Brain microvascular endothelial cell (primary cell): Measurements from ENCODE around the gene BRD2.
A peak's percentile ranks its signal among the peaks of the same experiment; 100 is the strongest.

Experiments
- DNase-seq: peaks from one replicate; pipeline ENCODE4 v3.0.0-alpha.2; 2020
- H3K27ac ChIP-seq: fragments of 250-450 bp; sonication (Bioruptor Pico); 2 replicates; pipeline ENCODE4 v1.5.1; 2020; ENCODE audit warnings: mild to moderate bottlenecking, moderate library complexity
- H3K27me3 ChIP-seq: fragments of 250-450 bp; sonication (Bioruptor Pico); replicated peaks from 2 replicates; pipeline ENCODE4 v1.5.1; 2020; ENCODE audit warnings: mild to moderate bottlenecking
- H3K36me3 ChIP-seq: fragments of 250-450 bp; sonication (Bioruptor Pico); replicated peaks from 2 replicates; pipeline ENCODE4 v1.5.1; 2020; ENCODE audit warnings: mild to moderate bottlenecking
- H3K4me3 ChIP-seq: 2 replicates; pipeline ENCODE4 v1.5.1; 2011; ENCODE audit warnings: low read depth, mild to moderate bottlenecking, control low read depth, low read length, moderate library complexity
- in situ Hi-C: cut with HindIII; loops from 2 replicates; pipeline ENCODE4 v1.10.0; 2017; ENCODE audit warnings: low sequenced_read_pairs, low pct_ligation_motif_present
- TF ChIP-seq, protein P1 (sequence below): IDR thresholded peaks from 2 replicates; pipeline ENCODE4 v1.5.1; 2011; ENCODE audit warnings: low read depth, mild to moderate bottlenecking, moderate library complexity, low read length, control low read depth, inconsistent platforms; ENCODE audit errors: missing control alignments

BRD2 gene

GRCh38 chr6:32982084-32982701 is 13.8 kb downstream of the BRD2 start:
- TF ChIP-seq, protein P1, sequence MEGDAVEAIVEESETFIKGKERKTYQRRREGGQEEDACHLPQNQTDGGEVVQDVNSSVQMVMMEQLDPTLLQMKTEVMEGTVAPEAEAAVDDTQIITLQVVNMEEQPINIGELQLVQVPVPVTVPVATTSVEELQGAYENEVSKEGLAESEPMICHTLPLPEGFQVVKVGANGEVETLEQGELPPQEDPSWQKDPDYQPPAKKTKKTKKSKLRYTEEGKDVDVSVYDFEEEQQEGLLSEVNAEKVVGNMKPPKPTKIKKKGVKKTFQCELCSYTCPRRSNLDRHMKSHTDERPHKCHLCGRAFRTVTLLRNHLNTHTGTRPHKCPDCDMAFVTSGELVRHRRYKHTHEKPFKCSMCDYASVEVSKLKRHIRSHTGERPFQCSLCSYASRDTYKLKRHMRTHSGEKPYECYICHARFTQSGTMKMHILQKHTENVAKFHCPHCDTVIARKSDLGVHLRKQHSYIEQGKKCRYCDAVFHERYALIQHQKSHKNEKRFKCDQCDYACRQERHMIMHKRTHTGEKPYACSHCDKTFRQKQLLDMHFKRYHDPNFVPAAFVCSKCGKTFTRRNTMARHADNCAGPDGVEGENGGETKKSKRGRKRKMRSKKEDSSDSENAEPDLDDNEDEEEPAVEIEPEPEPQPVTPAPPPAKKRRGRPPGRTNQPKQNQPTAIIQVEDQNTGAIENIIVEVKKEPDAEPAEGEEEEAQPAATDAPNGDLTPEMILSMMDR: no peak
- H3K4me3 ChIP-seq: no peak overlapping the region
- no peaks in the 10 kb centered on the region for H3K27me3 ChIP-seq
- no peak overlapping the region for H3K27ac ChIP-seq
- in situ Hi-C loops: no loop called here
- DNase-seq: no peak
- peaks cover 60% of the 10 kb centered on the region for H3K36me3 ChIP-seq

- Histone ChIP-seq H3K36me3 (peaks cover 53% of the 10 kb centered on the region), H3K27me3 (no peaks in the 10 kb centered on the region), H3K27ac (no peak overlapping the region), H3K4me3 (no peak overlapping the region)
- no peak for DNase-seq
- in situ Hi-C loops: no loop called here
- TF ChIP-seq, protein P1: no peak
Observed at GRCh38 chr6:32982702-32983492, 14.5 kb downstream of the BRD2 start.

DNA sequence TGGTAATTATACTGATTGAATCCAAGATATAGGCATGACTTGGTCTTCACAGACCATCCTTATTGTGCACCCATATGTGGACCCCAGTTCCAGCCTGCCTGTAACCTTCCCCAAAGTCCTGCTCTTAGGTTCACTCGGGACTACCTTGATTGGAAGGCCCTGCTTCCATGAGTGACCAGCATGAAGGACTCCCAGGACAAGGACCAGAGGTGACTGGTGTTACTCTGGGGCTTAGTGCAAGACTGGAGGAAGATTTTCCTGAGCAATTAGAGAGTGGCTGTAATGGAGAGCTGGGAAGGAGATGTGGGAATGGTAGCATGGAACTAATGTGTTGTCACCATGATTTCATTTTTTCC is 15.1 kb downstream of the BRD2 start:
- no peak for DNase-seq
- in situ Hi-C loops: no loop called here
- no peak overlapping the region for H3K4me3 ChIP-seq
- H3K27ac ChIP-seq: no peak overlapping the region
- peaks cover 47% of the 10 kb centered on the region for H3K36me3 ChIP-seq
- TF ChIP-seq, protein P1: no peak
- H3K27me3 ChIP-seq: no peaks in the 10 kb centered on the region

GRCh38 chr6:32983964-32984621 is 15.7 kb downstream of the BRD2 start:
- in situ Hi-C loops: no loop called here

GRCh38 chr6:32984622-32985389 is 16.4 kb downstream of the BRD2 start:
- DNase-seq: peak; percentile 81
- Histone ChIP-seq H3K27ac (no peak overlapping the region), H3K27me3 (no peaks in the 10 kb centered on the region), H3K4me3 (no peak overlapping the region), H3K36me3 (peaks cover 34% of the 10 kb centered on the region)
- TF ChIP-seq, protein P1: peak; percentile 92
- in situ Hi-C loops: no loop called here

More at GRCh38 chr6:32983964-32984621, 15.7 kb downstream of the BRD2 start:
- Histone ChIP-seq H3K27ac (no peak overlapping the region), H3K36me3 (peaks cover 41% of the 10 kb centered on the region), H3K27me3 (no peaks in the 10 kb centered on the region), H3K4me3 (no peak overlapping the region)
- DNase-seq: no peak
- TF ChIP-seq, protein P1: no peak
